Erythroblast (primary cell): ENCODE results near the gene TBC1D1.

Source experiments
- GATA1 ChIP-seq: IDR thresholded peaks from 2 replicates; pipeline ENCODE4 v1.6.1; 2011; ENCODE audit warnings: low read depth, mild to moderate bottlenecking, control low read depth, low read length, moderate library complexity
- POLR2A ChIP-seq: IDR thresholded peaks from 2 replicates; pipeline ENCODE4 v1.6.1; 2011; ENCODE audit warnings: mild to moderate bottlenecking, low read length

DNA sequence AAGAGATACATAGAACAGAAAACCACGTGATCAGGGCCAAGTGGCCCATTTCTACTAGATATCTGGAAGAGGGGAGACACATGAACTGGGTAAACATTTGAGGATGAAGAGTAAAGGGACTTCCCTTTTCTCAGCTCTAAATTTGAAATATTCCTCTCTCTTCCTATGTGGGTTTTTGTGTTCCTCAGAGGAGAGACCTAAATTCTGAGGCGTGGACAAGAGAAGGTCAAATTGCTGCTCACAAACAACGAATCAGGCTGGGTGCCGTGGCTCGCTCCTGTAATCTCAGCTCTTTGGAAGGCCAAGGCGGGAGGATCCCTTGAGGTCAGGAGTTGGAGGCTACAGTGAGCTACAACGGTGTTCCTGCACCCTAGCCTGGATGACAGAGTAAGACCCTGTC lies 285.3 kb downstream of the TBC1D1 start:
- TF ChIP-seq POLR2A: no peak
- no peak for TF ChIP-seq GATA1
